UCSD-AML1 (cell line): ENCODE data around the gene RAB10.
"Not testable (repeated sequence)": the region's sequence is repeated elsewhere in the genome, so short reads cannot be mapped to it uniquely, and the experiment has no call there.

Experiments
- DNase-seq: peaks from one replicate; lab custom pipeline; 2025; ENCODE audit not compliant: unreplicated experiment; lab: John Stamatoyannopoulos, UW

The RAB10 gene

DNA sequence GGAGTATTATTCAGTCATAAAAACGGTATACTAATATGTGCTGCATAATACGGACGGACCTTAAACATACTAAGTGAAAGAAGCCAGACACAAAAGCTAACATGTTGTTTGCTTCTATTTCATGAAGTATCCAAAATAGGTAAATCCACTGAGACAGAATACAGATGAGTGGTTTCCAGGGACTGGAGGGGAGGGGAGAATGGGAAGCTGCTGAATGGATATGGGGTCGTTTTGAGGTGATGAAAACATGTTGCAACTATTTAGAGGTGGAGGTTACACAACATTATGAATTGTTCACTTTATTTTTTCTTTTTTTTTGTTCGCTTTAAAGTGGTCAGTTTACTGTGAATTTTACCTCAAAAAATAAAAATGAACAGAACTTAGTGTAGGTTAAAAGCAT, 52.9 kb downstream of the RAB10 start:
- no peak for DNase-seq

- no peak for DNase-seq
These were observed 54.3 kb downstream of the RAB10 start for GRCh38 chr2:26088038-26088643.

- not testable (repeated sequence) for DNase-seq
These were observed 55.0 kb downstream of the RAB10 start for GRCh38 chr2:26088931-26089330.

GRCh38 chr2:26089337-26089736, 55.5 kb downstream of the RAB10 start:
- no peak for DNase-seq

DNA sequence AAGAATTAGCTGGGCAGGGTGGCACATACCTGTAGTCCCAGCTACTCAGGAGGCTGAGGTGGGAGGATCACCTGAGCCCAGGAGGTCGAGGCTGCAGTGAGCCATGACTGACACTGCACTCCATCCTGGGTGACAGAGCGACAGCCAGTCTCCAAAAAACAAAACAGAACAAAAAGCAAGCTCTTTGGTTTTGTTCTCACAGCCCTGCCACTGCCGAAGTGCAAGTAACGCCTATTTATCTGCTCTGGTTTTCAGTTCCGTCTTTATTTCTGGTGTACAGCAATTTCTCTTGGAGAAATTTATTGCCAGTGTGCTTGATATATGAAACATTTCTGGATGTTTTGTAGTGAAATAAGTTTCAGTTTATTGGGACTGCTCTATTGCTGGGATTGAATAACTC, 61.9 kb downstream of the RAB10 start:
- no peak for DNase-seq

DNA sequence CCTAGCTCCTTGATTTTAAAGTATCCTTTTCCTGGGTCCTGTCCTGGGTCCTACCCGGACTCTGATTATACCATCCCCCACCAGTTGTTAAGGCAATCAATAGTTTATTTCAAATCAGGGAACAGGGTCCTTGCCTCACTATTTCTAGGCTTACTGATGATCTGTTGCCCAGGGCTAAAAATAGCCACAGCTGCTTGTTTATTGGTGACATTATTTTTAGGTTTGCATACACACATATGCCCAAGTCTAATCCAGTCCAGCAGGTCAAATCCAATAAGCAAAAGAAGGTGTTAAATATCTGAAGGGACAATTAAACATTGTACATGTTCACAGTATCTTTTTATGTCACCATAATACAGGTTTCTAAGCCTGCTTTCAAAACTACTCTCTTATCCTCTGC, 66.0 kb downstream of the RAB10 start:
- no peak for DNase-seq

GRCh38 chr2:26100384-26100783, 66.5 kb downstream of the RAB10 start:
- DNase-seq = no peak

DNA sequence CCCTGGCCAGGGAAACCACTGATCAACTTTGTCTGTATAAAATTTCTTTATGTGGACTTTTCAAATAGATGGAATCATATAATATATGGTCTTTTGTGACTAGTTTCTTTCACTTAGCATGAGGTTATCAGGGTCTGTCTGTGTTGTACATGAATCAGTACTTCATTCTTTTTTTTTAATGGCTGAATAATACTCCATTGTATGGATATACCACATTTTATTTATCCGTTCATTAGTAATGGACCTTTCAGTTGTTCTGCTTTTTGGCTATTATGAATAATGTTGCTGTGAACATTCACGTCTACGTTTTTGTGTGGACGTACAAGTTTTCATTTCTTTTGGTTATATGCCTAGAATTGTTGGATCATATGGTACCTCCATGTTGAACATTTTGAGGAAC, 69.9 kb downstream of the RAB10 start:
- no peak for DNase-seq

GRCh38 chr2:26108701-26109100, 74.8 kb downstream of the RAB10 start:
- not testable (repeated sequence) for DNase-seq

DNA sequence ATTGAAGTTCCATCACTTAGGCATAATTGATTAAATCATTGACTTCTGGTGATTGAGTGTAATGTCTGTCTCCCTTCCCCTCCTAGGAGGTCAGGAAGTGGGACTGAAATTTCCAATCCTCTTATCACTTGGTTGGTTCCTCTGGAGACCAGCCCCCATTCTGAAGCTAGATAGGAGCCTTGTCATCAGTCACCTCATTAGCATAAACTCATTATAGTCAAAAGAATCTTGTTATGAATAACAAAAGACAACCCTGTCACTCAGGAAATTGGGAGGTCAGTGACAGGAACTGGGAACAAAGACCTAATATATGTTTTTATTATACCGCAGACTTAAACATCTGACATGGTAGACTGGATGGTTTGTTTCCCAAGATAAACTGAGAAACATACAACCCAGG, 78.3 kb downstream of the RAB10 start:
- DNase-seq = no peak

GRCh38 chr2:26114151-26114550, 80.3 kb downstream of the RAB10 start:
- DNase-seq = no peak

GRCh38 chr2:26118682-26119081, 84.8 kb downstream of the RAB10 start:
- DNase-seq = no peak

- DNase-seq = no peak
These were observed 85.6 kb downstream of the RAB10 start for GRCh38 chr2:26119521-26119920.

DNA sequence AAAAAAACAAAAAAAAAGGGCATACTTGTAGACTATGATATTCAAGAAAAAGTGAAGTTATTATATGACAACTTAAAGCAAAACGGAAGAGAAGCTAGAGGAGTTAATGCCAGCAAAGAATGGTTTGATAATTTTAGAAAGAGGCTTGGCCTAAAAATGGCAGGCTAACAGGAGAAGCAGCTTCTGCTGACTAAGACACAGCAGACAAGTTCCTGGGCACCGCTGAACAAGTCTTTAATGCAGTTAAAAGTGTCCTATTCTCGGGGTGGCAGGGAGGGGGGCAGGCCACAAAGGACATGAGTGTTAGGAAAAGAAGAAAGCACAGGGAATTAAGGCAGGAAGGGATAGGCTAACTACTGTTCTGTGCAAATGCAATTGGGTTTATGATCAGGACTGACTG, 88.7 kb downstream of the RAB10 start:
- DNase-seq = no peak

DNA sequence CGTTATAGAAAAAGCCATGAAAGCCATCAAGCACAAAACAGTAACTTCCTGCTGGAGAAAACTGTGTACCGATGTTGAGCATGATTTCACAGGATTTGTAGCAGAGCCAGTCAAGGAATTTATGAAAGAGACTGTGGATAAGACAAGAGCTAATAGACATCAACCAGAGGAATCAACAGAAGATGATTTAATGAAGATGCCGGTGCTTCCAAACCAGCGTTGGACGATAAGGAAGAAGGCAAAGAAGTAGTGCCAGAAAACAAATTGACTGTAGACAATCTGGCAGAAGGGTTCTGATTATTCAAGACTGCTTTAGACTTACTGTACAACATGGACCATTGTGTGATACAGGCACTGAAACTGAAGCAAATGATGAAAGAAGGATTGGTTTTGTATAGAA, 89.5 kb downstream of the RAB10 start:
- no peak for DNase-seq

- no peak for DNase-seq
These were observed 92.2 kb downstream of the RAB10 start for GRCh38 chr2:26126074-26126473.

DNA sequence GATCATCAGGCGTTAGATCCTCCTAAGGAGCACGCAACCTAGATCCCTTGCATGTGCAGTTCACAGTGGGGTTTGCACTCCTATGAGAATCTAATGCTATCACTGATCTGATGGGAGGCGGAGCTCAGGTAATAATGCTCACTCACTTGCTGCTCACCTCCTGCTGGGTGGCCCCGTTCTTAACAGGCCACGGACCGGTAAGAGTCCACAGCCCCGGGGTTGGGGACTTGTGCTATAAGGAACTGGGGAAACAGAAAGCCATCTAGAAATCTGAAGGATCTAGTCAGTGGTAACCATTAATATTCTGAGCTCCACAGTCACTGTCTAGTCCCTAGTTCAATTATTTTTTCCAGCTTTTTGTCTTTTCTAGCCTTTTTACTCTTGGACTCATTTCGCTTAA, 94.3 kb downstream of the RAB10 start:
- DNase-seq = no peak

GRCh38 chr2:26130763-26131162, 96.9 kb downstream of the RAB10 start:
- DNase-seq = no peak

- DNase-seq = no peak
These were observed 102.6 kb downstream of the RAB10 start for GRCh38 chr2:26136451-26136850.

DNA sequence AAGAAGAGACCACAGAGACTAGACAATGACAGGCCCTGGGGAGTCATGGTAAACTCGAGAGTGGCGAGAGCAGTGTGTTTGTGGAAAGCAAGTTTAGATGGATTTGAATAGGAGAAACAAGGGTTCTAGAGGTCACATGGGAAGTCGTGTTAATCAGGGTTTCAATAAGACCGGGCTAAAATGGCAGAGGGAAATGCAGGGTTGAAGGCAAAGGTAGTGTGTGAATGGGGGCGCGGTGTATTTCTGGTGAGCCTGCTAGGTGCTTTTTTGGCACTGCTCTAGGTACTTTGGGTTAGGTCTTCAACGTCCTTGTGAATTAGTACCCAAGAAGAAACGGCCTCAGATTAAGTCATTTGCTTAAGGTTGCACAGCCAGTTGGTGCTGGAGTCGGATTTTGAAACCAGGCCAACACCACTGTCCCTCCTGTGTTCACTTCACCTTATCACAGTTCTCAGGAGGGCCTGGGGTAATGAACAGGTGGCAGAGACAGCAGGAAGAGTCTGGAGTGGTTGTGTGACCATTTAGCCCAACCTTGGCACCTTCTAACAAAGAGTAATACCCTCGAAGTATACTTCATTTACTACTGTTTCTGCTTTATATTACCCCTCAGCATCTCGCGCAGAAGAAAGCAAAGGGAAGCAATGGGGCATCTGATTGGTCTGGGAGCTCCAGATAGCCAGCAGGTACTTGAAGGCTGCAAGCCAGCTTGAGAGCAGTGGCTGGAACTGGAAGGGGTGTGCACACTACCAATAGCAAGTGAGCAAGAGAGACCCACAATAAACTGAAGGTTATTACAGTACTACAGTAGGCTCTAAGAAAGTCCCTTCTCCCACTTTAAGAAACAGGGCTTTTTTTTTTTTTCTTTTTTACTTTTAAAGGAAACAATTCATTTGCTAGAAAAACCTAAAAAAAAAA, 105.6 kb downstream of the RAB10 start:
- DNase-seq = no peak

DNA sequence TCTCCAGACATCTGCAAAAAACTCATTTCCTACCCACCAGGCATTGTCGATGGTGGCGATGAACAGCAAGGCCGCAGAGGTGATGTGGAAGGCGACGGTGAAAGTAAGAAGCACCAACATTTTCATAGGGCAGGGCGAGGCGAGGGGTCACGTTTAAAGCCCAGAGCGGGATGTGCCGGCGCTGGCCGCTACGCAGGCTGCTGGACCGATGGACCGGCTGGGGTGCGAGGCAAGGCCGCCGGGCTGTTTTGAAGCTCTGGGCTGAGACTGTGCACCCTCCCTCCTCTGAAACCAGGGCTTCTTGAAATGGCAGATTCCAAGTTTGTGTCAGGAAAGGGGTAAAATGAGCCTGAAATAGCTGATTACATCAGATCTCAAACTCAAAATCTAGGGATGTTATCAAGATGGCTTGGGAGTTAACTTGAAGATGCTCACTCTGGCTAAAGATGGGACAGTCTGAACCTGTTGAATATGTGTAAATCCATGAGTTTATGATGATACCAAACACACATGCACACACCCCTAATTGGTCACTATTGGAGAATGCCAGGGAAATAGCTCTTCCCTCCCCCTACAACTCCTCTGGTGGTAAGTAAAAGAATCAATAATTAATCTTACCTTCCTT, 107.4 kb downstream of the RAB10 start:
- DNase-seq = no peak

GRCh38 chr2:26144031-26144430, 110.1 kb downstream of the RAB10 start:
- no peak for DNase-seq
